ENCODE results near the gene PARD6G. TPM values are rescaled to one million over a fixed set of nuclear protein-coding genes. Genes with fewer than 3 reads are reported as not detected.

Gene PARD6G
- total RNA-seq, 1 experiment from 2014 or later = 13.0 TPM

GRCh38 chr18:80210312-80211083, 36.8 kb downstream of the PARD6G start (continued):
- TF ChIP-seq E2F4 (CRISPR knock-in tag; IDR thresholded peaks at IDR 0.05; ENCODE audit: borderline replicate concordance, low read depth) (no peak), NFE2L1 (CRISPR knock-in tag; IDR thresholded peaks at IDR 0.05) (no peak), SMAD3 (CRISPR knock-in tag; IDR thresholded peaks at IDR 0.05; ENCODE audit: borderline replicate concordance) (no peak)

GRCh38 chr18:80208620-80209019, 38.7 kb downstream of the PARD6G start:
- ATAC-seq (no peak), DNase-seq (ENCODE audit: low spot score) (no peak)
- Mint-ChIP-seq H3K27ac (no peak overlapping the region), H3K36me3 (no peaks in the 10 kb centered on the region), H3K27me3 (ENCODE audit: low read depth) (no peaks in the 10 kb centered on the region), H3K4me3 (no peak overlapping the region), H3K9me3 (no peaks in the 10 kb centered on the region), H3K4me1 (peaks cover 23% of the 10 kb centered on the region)
- ChIA-PET CTCF (no interaction called here), POLR2A (no interaction called here)
- no peak for TF ChIP-seq ZNF219 (CRISPR knock-in tag; IDR thresholded peaks at IDR 0.05; ENCODE audit: borderline replicate concordance)
- TF ChIP-seq TEAD1 (CRISPR knock-in tag; IDR thresholded peaks at IDR 0.05) = no peak
- no peak for TF ChIP-seq ZNF512 (CRISPR knock-in tag; IDR thresholded peaks at IDR 0.05; ENCODE audit: borderline replicate concordance)
- no peak for TF ChIP-seq NR3C1 (CRISPR knock-in tag; conservative IDR thresholded peaks at IDR 0.05; ENCODE audit: low read depth)
- no peak for TF ChIP-seq STAT6 (CRISPR knock-in tag; conservative IDR thresholded peaks at IDR 0.05; ENCODE audit: low read depth)
- TF ChIP-seq RELA (CRISPR knock-in tag; IDR thresholded peaks at IDR 0.05; ENCODE audit: borderline replicate concordance) = no peak
- no peak for TF ChIP-seq ZNF532 (CRISPR knock-in tag; IDR thresholded peaks at IDR 0.05; ENCODE audit: borderline replicate concordance)
- TF ChIP-seq ZMAT4 (CRISPR knock-in tag; IDR thresholded peaks at IDR 0.05) = no peak
- TF ChIP-seq MYBL2 (CRISPR knock-in tag; IDR thresholded peaks at IDR 0.05) = no peak
- TF ChIP-seq ZNF121 (CRISPR knock-in tag; IDR thresholded peaks at IDR 0.05) = no peak
- no peak for TF ChIP-seq ZBTB21 (CRISPR knock-in tag; IDR thresholded peaks at IDR 0.05; ENCODE audit: borderline replicate concordance)
- TF ChIP-seq KAT7 (CRISPR knock-in tag; IDR thresholded peaks at IDR 0.05; ENCODE audit: borderline replicate concordance) = no peak
- no peak for TF ChIP-seq CBFB (CRISPR knock-in tag; IDR thresholded peaks at IDR 0.05; ENCODE audit: low read depth)
- no peak for TF ChIP-seq MXD4 (CRISPR knock-in tag; IDR thresholded peaks at IDR 0.05; ENCODE audit: borderline replicate concordance)
- no peak for TF ChIP-seq ZNF317 (CRISPR knock-in tag; IDR thresholded peaks at IDR 0.05; ENCODE audit: borderline replicate concordance, low read depth)
